ENCODE results near the gene TRIM47.

The TRIM47 gene

DNA sequence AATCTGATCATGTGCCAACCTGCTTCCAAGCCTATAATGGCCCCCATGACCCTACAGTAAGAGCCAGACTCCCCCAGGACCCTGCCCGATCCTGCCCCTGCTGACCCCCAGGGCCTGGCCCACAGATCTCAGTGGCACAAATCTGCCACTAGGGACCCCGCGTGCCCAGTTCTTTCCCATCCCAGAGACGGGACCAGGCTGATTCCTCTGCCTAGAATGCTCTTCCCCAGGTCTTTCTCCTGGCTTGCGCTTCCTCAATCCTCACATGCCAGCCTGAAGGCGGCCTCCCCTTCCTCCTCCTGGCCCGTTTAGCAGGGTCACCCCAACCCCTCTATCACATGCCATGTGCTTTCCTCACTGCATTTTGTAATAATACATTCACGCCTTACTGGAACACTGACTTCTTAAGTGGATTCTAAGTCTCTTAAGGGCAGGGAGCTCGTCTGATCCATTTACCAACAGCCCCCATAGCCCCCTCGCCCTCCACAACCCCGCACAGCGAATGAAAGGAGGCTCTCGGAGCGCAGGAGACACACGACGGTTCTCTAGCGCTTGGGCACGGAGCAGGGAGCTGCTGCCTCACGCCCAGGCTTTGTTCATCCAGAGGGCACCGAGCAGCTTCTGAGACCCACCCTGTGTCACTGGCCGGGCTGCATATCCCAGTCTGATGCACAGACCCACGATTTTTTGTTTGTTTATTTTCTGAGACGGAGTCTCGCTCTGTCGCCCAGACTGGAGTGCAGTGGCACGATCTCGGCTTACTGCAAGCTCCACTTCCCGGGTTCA is 17.2 kb upstream of the TRIM47 start:
- no peak for DNase-seq (ENCODE audit: low read depth)
- in situ Hi-C loops (cut with HindIII; ENCODE audit: low sequenced_read_pairs), result no loop called here
- TF ChIP-seq, protein P1, sequence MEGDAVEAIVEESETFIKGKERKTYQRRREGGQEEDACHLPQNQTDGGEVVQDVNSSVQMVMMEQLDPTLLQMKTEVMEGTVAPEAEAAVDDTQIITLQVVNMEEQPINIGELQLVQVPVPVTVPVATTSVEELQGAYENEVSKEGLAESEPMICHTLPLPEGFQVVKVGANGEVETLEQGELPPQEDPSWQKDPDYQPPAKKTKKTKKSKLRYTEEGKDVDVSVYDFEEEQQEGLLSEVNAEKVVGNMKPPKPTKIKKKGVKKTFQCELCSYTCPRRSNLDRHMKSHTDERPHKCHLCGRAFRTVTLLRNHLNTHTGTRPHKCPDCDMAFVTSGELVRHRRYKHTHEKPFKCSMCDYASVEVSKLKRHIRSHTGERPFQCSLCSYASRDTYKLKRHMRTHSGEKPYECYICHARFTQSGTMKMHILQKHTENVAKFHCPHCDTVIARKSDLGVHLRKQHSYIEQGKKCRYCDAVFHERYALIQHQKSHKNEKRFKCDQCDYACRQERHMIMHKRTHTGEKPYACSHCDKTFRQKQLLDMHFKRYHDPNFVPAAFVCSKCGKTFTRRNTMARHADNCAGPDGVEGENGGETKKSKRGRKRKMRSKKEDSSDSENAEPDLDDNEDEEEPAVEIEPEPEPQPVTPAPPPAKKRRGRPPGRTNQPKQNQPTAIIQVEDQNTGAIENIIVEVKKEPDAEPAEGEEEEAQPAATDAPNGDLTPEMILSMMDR (IDR thresholded peaks at IDR 0.05; ENCODE audit: low read depth, low read length, missing control alignments), result peak; percentile 45
- peak overlapping the region; percentile 61 for H3K4me3 ChIP-seq (ENCODE audit: low read depth, low read length)

DNA sequence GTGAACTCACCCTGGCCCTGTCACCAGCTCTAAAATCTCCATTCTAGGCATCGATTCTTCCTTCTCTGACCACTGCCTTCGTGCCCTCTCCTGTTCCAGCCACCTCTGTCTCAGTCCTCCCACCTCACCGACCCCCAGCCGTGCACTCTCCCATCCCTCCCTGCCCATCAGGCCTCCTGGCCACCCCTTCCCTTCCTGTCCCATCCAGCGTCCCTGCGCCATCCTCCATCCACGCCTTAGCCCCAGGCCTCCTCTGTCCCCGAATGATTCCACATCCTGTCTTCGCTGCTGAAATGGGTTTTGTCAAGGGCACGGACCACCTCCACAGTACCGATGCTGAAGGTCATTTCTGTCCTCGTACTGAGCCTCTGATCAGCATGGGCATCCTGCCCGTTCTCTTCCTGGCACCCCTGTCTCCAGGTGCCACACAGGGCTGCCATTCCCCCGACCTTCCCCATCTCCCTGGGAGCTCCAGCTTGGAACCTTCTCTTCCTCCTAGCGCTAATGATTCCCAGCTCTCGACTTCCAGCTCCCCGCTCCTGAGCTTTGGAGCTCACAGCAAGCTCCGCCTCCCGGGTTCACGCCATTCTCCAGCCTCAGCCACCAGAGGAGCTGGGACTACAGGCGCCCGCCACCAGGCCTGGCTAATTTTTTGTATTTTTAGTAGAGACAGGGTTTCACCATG is 15.8 kb upstream of the TRIM47 start:
- in situ Hi-C loops (cut with HindIII; ENCODE audit: low sequenced_read_pairs), result no loop called here
- DNase-seq (ENCODE audit: low read depth), result no peak
- no peak overlapping the region for H3K4me3 ChIP-seq (ENCODE audit: low read depth, low read length)

DNA sequence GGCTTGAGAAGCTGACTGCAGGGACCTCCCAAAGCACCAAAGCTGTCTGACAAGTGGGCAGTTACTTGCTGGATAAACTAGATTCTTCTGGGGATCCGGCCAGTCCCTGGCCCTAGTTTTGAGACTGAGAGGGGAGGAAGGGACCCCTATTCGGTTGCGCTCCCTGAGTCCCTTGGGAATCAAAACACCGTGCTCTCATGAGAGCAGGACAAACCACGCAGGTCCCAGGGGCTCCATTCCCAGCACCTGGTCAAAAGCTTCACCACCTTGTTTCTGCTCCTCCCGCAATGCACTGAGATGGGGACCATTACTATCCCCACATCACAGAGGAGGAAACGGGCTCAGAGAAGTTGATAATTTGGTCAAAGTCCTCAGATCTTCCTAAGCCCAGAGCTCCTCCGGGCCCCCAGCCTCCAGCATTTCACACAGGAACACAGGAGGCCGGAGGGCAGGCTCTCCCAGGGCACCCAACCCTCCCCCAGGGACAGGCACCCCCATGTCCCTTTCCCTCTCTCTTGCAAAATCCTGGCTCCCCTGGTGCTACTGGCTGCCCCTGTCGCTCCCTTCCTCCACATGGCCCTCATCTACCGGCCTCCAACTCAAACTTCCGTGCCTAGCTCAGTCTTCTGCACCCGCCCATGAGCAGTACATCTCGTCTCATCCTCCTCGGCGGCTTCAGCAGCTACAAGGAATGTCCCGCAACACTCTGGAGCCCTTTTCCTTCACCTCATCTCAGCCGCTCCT is 15.1 kb upstream of the TRIM47 start:
- in situ Hi-C loops (cut with HindIII; ENCODE audit: low sequenced_read_pairs), result no loop called here
- no peak overlapping the region for H3K4me3 ChIP-seq (ENCODE audit: low read depth, low read length)
- TF ChIP-seq, protein P1 (IDR thresholded peaks at IDR 0.05; ENCODE audit: low read depth, low read length, missing control alignments), result no peak
- no peak for DNase-seq (ENCODE audit: low read depth)

More for the DNA sequence above, 15.8 kb upstream of the TRIM47 start:
- TF ChIP-seq, protein P1 (IDR thresholded peaks at IDR 0.05; ENCODE audit: low read depth, low read length, missing control alignments), result no peak

DNA sequence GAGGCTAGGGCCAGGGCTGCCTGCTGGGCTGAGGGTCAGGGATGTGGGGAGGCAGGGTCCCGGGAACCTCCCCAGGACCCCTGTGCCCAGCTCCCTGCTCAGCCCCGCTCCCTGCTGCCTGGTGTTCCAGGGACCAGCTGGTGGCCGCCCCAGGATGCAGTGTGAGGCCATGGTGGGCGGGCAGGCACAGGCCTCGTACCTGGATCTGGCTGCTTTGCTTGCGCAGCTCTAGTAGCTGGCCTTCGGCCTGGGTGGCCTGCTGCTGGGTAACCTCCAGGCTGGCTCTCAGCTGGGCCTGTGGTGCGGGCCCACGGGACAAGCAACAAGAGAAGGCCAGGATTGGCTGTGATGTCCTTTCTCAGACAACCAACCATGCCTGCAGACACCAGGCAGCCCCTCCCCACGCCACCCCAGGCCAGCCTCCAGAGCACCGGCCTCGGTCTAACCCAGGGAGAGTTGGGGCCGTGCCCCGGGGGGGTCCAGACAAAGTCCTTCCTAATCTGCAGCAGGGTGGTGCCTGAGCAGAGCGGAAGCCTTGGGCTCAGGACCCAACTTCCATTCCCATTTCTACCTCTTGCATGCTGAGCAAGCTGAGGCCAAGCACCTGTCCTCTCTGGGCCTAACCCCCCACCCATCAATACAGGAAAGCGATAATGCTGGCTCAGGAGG is 14.3 kb upstream of the TRIM47 start:
- H3K4me3 ChIP-seq (ENCODE audit: low read depth, low read length), result no peak overlapping the region
- TF ChIP-seq, protein P1 (IDR thresholded peaks at IDR 0.05; ENCODE audit: low read depth, low read length, missing control alignments), result no peak
- no peak for DNase-seq (ENCODE audit: low read depth)
- in situ Hi-C loops (cut with HindIII; ENCODE audit: low sequenced_read_pairs), result no loop called here

- in situ Hi-C loops (cut with HindIII; ENCODE audit: low sequenced_read_pairs), result no loop called here
- TF ChIP-seq, protein P1 (IDR thresholded peaks at IDR 0.05; ENCODE audit: low read depth, low read length, missing control alignments), result no peak
- no peak for DNase-seq (ENCODE audit: low read depth)
- H3K4me3 ChIP-seq (ENCODE audit: low read depth, low read length), result no peak overlapping the region
Observed at GRCh38 chr17:75891605-75892555, 13.5 kb upstream of the TRIM47 start.
